Lower lobe of right lung (tissue), 2 donors: ENCODE data around the gene MMP24. TPM values are rescaled to one million over a fixed set of nuclear protein-coding genes. Genes with fewer than 3 reads are reported as not detected.

ENCODE experiments used
- ATAC-seq, 2 donors: fragments of 200-7000 bp; cut with Tn5 transposase; one replicate each; pipeline ENCODE4 v1.9.1; 2020 to 2022; ENCODE audit warnings: mild to moderate bottlenecking in 2 of 2, moderate library complexity in 2 of 2
- DNase-seq: peaks from one replicate; pipeline ENCODE4 v3.0.0-alpha.2; 2020
- H3K27ac ChIP-seq: fragments of 200-600 bp; one replicate; pipeline ENCODE4 v1.8.0; 2022
- H3K27me3 ChIP-seq: fragments of 200-600 bp; one replicate; pipeline ENCODE4 v1.8.0; 2022; ENCODE audit warnings: low read depth
- H3K36me3 ChIP-seq: fragments of 200-600 bp; one replicate; pipeline ENCODE4 v1.8.0; 2022; ENCODE audit warnings: mild to moderate bottlenecking
- H3K4me1 ChIP-seq: fragments of 200-600 bp; one replicate; pipeline ENCODE4 v1.8.0; 2022
- H3K4me3 ChIP-seq: fragments of 200-600 bp; one replicate; pipeline ENCODE4 v1.8.0; 2022; ENCODE audit warnings: mild to moderate bottlenecking
- H3K9me3 ChIP-seq: fragments of 200-600 bp; one replicate; pipeline ENCODE4 v1.8.0; 2022
- intact Hi-C: fragments of 100-400 bp; cut with DNase I; formaldehyde crosslinking; loops from one replicate; pipeline ENCODE4 v1.11.0; 2022
- total RNA-seq: library from RNA; stranded (reverse); fragmentation: NEBNext Ultra II Directional; extraction: Animal tissue kit (Norgen Biotek cat#: 25700); gene quantifications from one replicate; pipeline ENCODE4 v1.2.1, GENCODE V29; 2021
- TF ChIP-seq, protein P1 (sequence below): fragments of 200-600 bp; IDR thresholded peaks from one replicate; pipeline ENCODE4 v1.8.0; 2022; ENCODE audit warnings: antibody characterized with exemption, mild to moderate bottlenecking
- donor health status: DM: no; HTN: yes; CAD: no; lungs with severe emphysema.

The MMP24 gene
- total RNA-seq, 1 donor from 2014 or later: 5.3 TPM

DNA sequence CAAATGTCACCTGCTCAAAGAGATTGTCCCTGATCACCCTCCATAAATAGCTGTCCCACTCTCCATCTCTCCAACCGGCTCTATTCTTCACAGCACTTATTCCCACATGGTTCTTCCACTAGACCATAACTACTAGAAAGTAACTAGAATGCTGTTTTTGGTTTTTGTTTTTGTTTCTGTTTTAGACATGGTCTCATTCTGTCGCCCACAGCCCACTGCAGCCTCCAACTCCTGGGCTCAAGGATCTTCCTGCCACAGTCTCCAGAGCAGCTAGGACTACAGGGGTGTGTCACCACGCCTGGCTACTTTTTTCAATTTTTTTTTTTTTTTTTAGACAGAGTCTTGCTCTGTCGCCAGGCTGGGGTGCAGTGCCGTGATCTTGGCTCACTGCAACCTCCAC is 12.2 kb downstream of the MMP24 start:
- intact Hi-C loops: no loop called here
- Histone ChIP-seq H3K9me3 (no peaks in the 10 kb centered on the region), H3K36me3 (peaks cover 11% of the 10 kb centered on the region), H3K27ac (no peak overlapping the region), H3K27me3 (no peaks in the 10 kb centered on the region), H3K4me1 (no peaks in the 10 kb centered on the region), H3K4me3 (no peak overlapping the region)
- TF ChIP-seq, protein P1, sequence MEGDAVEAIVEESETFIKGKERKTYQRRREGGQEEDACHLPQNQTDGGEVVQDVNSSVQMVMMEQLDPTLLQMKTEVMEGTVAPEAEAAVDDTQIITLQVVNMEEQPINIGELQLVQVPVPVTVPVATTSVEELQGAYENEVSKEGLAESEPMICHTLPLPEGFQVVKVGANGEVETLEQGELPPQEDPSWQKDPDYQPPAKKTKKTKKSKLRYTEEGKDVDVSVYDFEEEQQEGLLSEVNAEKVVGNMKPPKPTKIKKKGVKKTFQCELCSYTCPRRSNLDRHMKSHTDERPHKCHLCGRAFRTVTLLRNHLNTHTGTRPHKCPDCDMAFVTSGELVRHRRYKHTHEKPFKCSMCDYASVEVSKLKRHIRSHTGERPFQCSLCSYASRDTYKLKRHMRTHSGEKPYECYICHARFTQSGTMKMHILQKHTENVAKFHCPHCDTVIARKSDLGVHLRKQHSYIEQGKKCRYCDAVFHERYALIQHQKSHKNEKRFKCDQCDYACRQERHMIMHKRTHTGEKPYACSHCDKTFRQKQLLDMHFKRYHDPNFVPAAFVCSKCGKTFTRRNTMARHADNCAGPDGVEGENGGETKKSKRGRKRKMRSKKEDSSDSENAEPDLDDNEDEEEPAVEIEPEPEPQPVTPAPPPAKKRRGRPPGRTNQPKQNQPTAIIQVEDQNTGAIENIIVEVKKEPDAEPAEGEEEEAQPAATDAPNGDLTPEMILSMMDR: no peak
- ATAC-seq (no peak), DNase-seq (no peak)

DNA sequence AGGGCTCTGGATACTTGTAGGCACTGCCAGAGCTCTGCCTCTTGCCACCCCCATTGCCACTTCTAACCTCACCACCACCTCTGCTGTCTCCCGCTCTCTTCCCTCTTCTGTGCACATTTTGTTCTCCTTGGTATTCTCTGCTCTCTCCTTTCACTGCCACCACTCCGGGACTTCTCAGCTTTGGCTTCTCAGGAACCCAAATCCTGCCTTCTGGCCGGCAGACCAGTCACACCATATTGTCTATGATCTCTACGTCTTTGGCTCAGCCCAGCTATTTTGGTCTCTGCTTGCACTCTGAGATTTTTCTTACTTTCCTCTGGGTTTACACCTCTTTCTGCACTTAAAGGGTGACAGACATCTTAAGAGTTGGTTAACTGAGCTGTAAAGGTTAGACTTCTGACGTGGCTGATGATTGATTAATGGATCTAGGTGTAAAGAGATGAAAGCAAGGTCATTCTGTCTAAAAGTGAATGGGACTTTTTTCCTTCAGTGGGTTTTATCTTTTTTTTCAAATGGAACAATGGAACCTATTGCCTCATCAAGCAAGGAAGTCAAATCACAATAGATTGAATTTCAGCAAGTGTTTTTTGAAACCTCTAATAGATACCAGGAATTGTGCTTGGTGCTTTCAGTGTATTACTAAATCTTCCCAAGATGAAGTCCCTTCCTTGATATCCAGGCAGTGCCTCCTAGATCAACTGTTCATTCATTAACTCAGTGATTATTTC is 13.8 kb downstream of the MMP24 start:
- intact Hi-C loops: no loop called here
- ATAC-seq (no peak), DNase-seq (no peak)
- Histone ChIP-seq H3K27me3 (no peaks in the 10 kb centered on the region), H3K36me3 (peaks cover 5% of the 10 kb centered on the region), H3K27ac (no peak overlapping the region), H3K4me1 (no peaks in the 10 kb centered on the region), H3K4me3 (no peak overlapping the region), H3K9me3 (no peaks in the 10 kb centered on the region)
- TF ChIP-seq, protein P1: no peak

GRCh38 chr20:35240811-35241293 is 14.4 kb downstream of the MMP24 start:
- ATAC-seq: no peak
- TF ChIP-seq, protein P1: no peak

GRCh38 chr20:35243317-35243716 is 16.8 kb downstream of the MMP24 start:
- TF ChIP-seq, protein P1: no peak
- no peak overlapping the region for H3K27ac ChIP-seq
- H3K36me3 ChIP-seq: no peaks in the 10 kb centered on the region
- intact Hi-C loops: no loop called here
- no peaks in the 10 kb centered on the region for H3K27me3 ChIP-seq
- DNase-seq (no peak), ATAC-seq (no peak)
- H3K9me3 ChIP-seq: no peaks in the 10 kb centered on the region
- no peak overlapping the region for H3K4me3 ChIP-seq
- no peaks in the 10 kb centered on the region for H3K4me1 ChIP-seq

More at GRCh38 chr20:35240811-35241293, 14.4 kb downstream of the MMP24 start:
- intact Hi-C loops: no loop called here
- no peak overlapping the region for H3K27ac ChIP-seq
- no peaks in the 10 kb centered on the region for H3K9me3 ChIP-seq
- H3K4me1 ChIP-seq: no peaks in the 10 kb centered on the region
- no peak for DNase-seq
- no peaks in the 10 kb centered on the region for H3K27me3 ChIP-seq
- peaks cover 3% of the 10 kb centered on the region for H3K36me3 ChIP-seq
- no peak overlapping the region for H3K4me3 ChIP-seq

DNA sequence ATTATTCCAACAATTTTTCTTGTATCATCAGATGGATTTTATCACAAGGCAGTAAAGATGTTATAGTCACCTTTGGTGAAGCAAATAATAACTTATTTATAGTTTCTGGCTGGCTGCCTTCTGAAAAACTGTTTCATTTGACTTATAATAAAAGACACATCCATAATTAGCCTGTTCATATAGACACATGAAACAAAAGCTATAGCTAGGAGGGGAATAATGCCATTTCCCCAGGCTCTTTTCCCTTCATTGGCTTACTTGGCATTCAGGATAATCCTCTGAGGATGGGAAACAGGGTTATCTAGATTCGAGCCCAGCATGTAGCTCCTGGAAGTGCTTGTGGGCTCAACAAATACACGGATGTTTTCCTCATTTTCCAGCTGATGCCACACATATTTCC is 17.5 kb downstream of the MMP24 start:
- Histone ChIP-seq H3K36me3 (no peaks in the 10 kb centered on the region), H3K4me3 (no peak overlapping the region), H3K9me3 (no peaks in the 10 kb centered on the region), H3K27me3 (no peaks in the 10 kb centered on the region), H3K4me1 (no peaks in the 10 kb centered on the region), H3K27ac (no peak overlapping the region)
- no peak for DNase-seq
- TF ChIP-seq, protein P1: no peak
- ATAC-seq: no peak
- intact Hi-C loops: no loop called here
